Osteoblast (primary cell): ENCODE results near the gene FGF21. TPM values are rescaled to one million over a fixed set of nuclear protein-coding genes. Genes with fewer than 3 reads are reported as not detected.

ENCODE experiments used
- DNase-seq: peaks from one replicate; pipeline ENCODE4 v3.0.0; 2011; ENCODE audit warnings: low spot score, mixed read lengths; ENCODE audit not compliant: insufficient read length; ENCODE audit errors: missing footprints
- H2AFZ ChIP-seq: 2 replicates; pipeline ENCODE4 v1.6.0; 2011; ENCODE audit warnings: mild to moderate bottlenecking, low read length
- H3K27ac ChIP-seq: 2 replicates; pipeline ENCODE4 v1.5.1; 2011; ENCODE audit warnings: mild to moderate bottlenecking, low read depth, low read length, moderate library complexity
- H3K27me3 ChIP-seq: 2 replicates; pipeline ENCODE4 v1.6.0; 2012; ENCODE audit warnings: mild to moderate bottlenecking, control low read depth, inconsistent platforms, low read length, moderate library complexity; ENCODE audit not compliant: insufficient read depth
- H3K36me3 ChIP-seq: 2 replicates; pipeline ENCODE4 v1.5.1; 2011; ENCODE audit warnings: mild to moderate bottlenecking, low read length, control low read depth, moderate library complexity; ENCODE audit not compliant: insufficient read depth
- H3K4me1 ChIP-seq: 2 replicates; pipeline ENCODE4 v1.5.1; 2011; ENCODE audit warnings: mild to moderate bottlenecking, low read length, control low read depth, moderate library complexity; ENCODE audit not compliant: insufficient read depth
- H3K4me2 ChIP-seq: 2 replicates; pipeline ENCODE4 v1.6.0; 2011; ENCODE audit warnings: mild to moderate bottlenecking, low read length; ENCODE audit not compliant: insufficient read depth
- H3K4me3 ChIP-seq: fragments of 200-600 bp; sonication (generic); 3 replicates; pipeline ENCODE4 v1.5.1; 2012; ENCODE audit warnings: mild to moderate bottlenecking, low read length, inconsistent platforms; ENCODE audit not compliant: insufficient read depth
- H3K79me2 ChIP-seq: 2 replicates; pipeline ENCODE4 v1.6.0; 2012; ENCODE audit warnings: mild to moderate bottlenecking, low read length, control low read depth, inconsistent platforms; ENCODE audit not compliant: insufficient read depth
- H3K9me3 ChIP-seq: 2 replicates; pipeline ENCODE4 v1.5.1; 2011; ENCODE audit warnings: low read depth, low read length, control low read depth
- H4K20me1 ChIP-seq: 2 replicates; pipeline ENCODE4 v1.6.0; 2012; ENCODE audit warnings: mild to moderate bottlenecking, low read length, control low read depth; ENCODE audit not compliant: insufficient read depth
- CTCF ChIP-seq: IDR thresholded peaks from 2 replicates; pipeline ENCODE4 v1.5.1; 2011; ENCODE audit warnings: mild to moderate bottlenecking, low read depth, low read length, moderate library complexity; ENCODE audit errors: extremely low read depth
- total RNA-seq: library from RNA; depleted of rRNA; stranded (reverse); fragments of >200 nt; gene quantifications from 2 replicates; pipeline ENCODE4 v1.2.3, GENCODE V29; 2012

Gene FGF21
- total RNA-seq: not detected in 2 replicates

- Histone ChIP-seq H3K4me2 (no peak within 1 kb of the TSS), H3K4me1 (no peaks in the 10 kb centered on the region), H3K27ac (no peak within 1 kb of the TSS), H3K4me3 (no peak within 1 kb of the TSS), H3K36me3 (no peaks in the 10 kb centered on the region), H2AFZ (no peak within 1 kb of the TSS), H3K27me3 (peaks cover 30% of the 10 kb centered on the region), H4K20me1 (no peaks in the 10 kb centered on the region), H3K79me2 (no peaks in the 10 kb centered on the region), H3K9me3 (no peaks in the 10 kb centered on the region)
- no peak for TF ChIP-seq CTCF
- peak; percentile 44 for DNase-seq
Observed at GRCh38 chr19:48755084-48755641, at the start of gene FGF21. Gene FGF21, plus strand, starts transcription at chr19:48755524. Its CDS starts 713 bp downstream, at chr19:48756237.

- peaks cover under 1% of the 10 kb centered on the region for H3K79me2 ChIP-seq
- no peak overlapping the region for H3K27ac ChIP-seq
- H4K20me1 ChIP-seq: no peaks in the 10 kb centered on the region
- no peak overlapping the region for H3K4me3 ChIP-seq
- no peaks in the 10 kb centered on the region for H3K36me3 ChIP-seq
- DNase-seq: peak; percentile 11
- no peaks in the 10 kb centered on the region for H3K27me3 ChIP-seq
- no peak for TF ChIP-seq CTCF
- no peaks in the 10 kb centered on the region for H3K9me3 ChIP-seq
- peaks cover 7% of the 10 kb centered on the region for H3K4me1 ChIP-seq
- no peak overlapping the region for H3K4me2 ChIP-seq
- H2AFZ ChIP-seq: no peak overlapping the region
Observed at GRCh38 chr19:48708471-48708870, 46.9 kb upstream of the FGF21 start.

DNA sequence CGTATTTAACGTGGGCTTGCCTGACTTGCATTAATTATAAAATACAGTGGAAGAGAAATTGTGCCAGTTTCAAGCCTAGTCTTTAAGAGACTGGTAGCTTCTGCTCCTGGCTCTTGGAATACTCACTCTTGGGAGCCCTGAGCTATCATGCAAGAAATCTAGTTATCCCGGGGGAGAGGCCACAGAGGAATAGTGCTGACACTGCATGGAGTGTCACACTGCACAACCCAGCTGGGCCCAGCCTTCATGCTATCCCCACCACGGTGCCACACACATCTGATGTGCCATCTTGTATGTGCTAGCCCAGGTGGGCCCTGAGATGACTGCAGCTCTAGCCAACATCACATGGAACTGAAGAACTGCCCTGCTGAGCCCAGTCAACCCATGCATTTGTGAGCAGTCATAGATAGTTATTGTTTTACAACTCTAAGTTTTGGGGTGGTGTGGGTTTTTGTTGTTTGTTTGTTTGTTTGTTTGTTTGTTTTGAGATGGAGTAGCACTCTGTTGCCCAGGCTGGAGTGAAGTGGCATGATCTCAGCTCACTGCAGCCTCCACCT lies 44.1 kb upstream of the FGF21 start:
- H3K4me2 ChIP-seq: no peak overlapping the region
- peak; percentile 11 for DNase-seq
- TF ChIP-seq CTCF: no peak
- H3K27me3 ChIP-seq: no peaks in the 10 kb centered on the region
- peaks cover 12% of the 10 kb centered on the region for H3K79me2 ChIP-seq
- H2AFZ ChIP-seq: no peak overlapping the region
- H3K9me3 ChIP-seq: no peaks in the 10 kb centered on the region
- no peaks in the 10 kb centered on the region for H3K36me3 ChIP-seq
- H3K27ac ChIP-seq: no peak overlapping the region
- H4K20me1 ChIP-seq: no peaks in the 10 kb centered on the region
- peaks cover 22% of the 10 kb centered on the region for H3K4me1 ChIP-seq
- H3K4me3 ChIP-seq: no peak overlapping the region

- H3K4me3 ChIP-seq: peak overlapping the region; percentile 94
- peaks cover 12% of the 10 kb centered on the region for H3K79me2 ChIP-seq
- H3K27me3 ChIP-seq: no peaks in the 10 kb centered on the region
- peak overlapping the region; percentile 86 for H2AFZ ChIP-seq
- peak overlapping the region; percentile 93 for H3K4me2 ChIP-seq
- no peaks in the 10 kb centered on the region for H3K9me3 ChIP-seq
- no peaks in the 10 kb centered on the region for H3K36me3 ChIP-seq
- H3K4me1 ChIP-seq: peaks cover 31% of the 10 kb centered on the region
- peak; percentile 20 for TF ChIP-seq CTCF
- no peaks in the 10 kb centered on the region for H4K20me1 ChIP-seq
- no peak overlapping the region for H3K27ac ChIP-seq
- peak; percentile 94 for DNase-seq
Observed at GRCh38 chr19:48713041-48713863, 42.1 kb upstream of the FGF21 start.
